GM12801 (cell line): ENCODE measurements around the gene TSC2.

Experiments used
- TF ChIP-seq, protein P1 (sequence below): IDR thresholded peaks from one replicate; pipeline ENCODE4 v1.5.1; 2011; ENCODE audit warnings: control low read depth; ENCODE audit not compliant: insufficient read length; ENCODE audit errors: extremely low read depth

Gene TSC2

GRCh38 chr16:2047330-2048115, at the start of gene TSC2, which contains the start of gene NTHL1:
Gene TSC2 (plus strand): TSS chr16:2047985. CDS start chr16:2048616, 631 bp downstream.
Gene NTHL1 (minus strand): TSS chr16:2047834. CDS start chr16:2047823, 11 bp downstream.
- TF ChIP-seq, protein P1, sequence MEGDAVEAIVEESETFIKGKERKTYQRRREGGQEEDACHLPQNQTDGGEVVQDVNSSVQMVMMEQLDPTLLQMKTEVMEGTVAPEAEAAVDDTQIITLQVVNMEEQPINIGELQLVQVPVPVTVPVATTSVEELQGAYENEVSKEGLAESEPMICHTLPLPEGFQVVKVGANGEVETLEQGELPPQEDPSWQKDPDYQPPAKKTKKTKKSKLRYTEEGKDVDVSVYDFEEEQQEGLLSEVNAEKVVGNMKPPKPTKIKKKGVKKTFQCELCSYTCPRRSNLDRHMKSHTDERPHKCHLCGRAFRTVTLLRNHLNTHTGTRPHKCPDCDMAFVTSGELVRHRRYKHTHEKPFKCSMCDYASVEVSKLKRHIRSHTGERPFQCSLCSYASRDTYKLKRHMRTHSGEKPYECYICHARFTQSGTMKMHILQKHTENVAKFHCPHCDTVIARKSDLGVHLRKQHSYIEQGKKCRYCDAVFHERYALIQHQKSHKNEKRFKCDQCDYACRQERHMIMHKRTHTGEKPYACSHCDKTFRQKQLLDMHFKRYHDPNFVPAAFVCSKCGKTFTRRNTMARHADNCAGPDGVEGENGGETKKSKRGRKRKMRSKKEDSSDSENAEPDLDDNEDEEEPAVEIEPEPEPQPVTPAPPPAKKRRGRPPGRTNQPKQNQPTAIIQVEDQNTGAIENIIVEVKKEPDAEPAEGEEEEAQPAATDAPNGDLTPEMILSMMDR, result no peak

DNA sequence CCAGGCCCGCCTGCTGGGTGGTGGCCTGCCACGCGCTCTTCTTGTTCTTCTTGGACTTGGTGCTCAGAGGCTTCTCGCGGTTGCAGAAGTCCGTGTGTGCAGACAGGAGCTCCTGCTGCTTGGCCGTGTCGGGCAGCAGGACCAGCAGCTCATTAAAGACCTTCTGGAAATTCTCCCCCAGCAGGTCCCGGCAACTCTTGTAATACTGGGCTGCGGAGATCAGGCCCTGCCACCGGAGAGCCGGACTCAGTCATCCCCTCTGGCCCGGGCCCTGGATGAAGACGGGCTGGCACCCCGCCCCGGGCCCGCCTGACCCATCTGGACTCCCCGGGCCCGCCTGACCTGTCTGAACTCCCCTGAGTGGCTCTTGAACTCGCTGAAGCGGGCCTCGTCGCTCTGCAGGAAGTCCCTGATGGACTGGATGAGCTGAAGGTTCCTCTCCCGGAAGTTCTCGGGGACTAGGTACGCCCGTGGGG, 49.4 kb upstream of the TSC2 start:
- TF ChIP-seq, protein P1, result no peak

DNA sequence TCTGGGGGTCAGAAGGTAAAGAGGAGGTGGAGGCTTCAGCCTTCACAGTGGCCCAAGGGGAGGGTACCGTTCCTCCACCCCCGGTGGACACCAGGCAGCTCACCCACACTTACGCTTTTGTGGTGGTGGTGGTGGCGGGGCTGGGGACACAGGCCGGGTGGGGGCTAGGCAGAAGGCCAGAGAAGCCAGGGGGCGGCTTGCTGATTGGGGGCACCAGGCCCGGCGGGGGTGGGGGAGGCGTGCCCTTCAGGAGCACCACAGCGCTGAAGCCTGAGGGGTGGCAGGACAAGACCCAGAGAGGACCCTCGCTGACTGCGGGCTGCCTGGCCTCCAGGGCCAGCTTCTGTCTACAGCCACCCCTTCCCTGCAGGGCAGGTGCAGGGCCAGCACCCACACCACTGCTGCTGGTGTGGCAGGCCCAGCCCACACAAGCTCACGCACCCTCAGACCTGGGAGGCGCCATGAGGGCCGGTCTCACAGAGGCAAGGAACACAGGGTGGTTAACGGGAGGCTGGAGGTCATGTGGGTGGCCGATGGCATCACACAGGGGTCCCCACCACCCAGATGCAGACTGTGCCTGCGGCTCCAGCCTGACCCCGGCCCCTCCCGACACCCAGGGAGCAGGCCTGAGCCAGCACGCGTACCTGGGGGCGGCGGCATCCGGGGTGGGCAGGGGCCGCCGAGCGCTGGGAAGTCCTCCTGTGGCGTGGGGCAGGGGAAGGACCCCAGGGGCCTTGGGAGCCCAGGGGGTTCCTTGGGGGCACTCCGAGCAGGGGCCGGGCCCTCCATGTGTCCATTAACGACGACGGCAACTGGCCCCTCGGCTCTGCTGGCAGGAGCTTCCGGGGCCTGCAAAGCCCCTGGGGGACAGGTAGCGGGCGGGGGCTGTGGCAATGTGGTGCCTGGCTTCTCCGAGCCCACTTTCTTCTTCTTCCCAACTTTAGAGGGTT, 48.7 kb upstream of the TSC2 start:
- TF ChIP-seq, protein P1, result no peak

GRCh38 chr16:1999866-2000514, 47.8 kb upstream of the TSC2 start:
- TF ChIP-seq, protein P1, result no peak

- TF ChIP-seq, protein P1, result no peak
Measured at GRCh38 chr16:2001035-2001434, 46.8 kb upstream of the TSC2 start.

- TF ChIP-seq, protein P1, result no peak
Measured at GRCh38 chr16:2001456-2002355, 46.1 kb upstream of the TSC2 start.
